Immature natural killer cell (primary cell): ENCODE measurements around the gene USP24. TPM values are rescaled to one million over a fixed set of nuclear protein-coding genes. Genes with fewer than 3 reads are reported as not detected.

Experiments
- DNase-seq, 3 donors: peaks; one replicate each; pipeline ENCODE4 v3.0.0; 2022; ENCODE audit warnings: mixed read lengths in 1 of 3
- H3K27ac Mint-ChIP-seq, 6 donors: one replicate each; pipeline ENCODE4 v1.8.0; 2020; ENCODE audit warnings: mixed read lengths in 6 of 6, mild to moderate bottlenecking in 5 of 6, inconsistent platforms in 4 of 6, moderate library complexity in 3 of 6
- H3K27me3 Mint-ChIP-seq, 3 donors: one replicate each; pipeline ENCODE4 v1.8.0; 2020 to 2021; ENCODE audit warnings: low read depth in 3 of 3, mild to moderate bottlenecking in 3 of 3, mixed read lengths in 3 of 3, moderate library complexity in 3 of 3, inconsistent platforms in 1 of 3
- H3K36me3 Mint-ChIP-seq, 3 donors: one replicate each; pipeline ENCODE4 v1.8.0; 2020; ENCODE audit warnings: mixed read lengths in 3 of 3, inconsistent platforms in 2 of 3, mild to moderate bottlenecking in 2 of 3
- H3K4me1 Mint-ChIP-seq, 2 donors: one replicate each; pipeline ENCODE4 v1.8.0; 2020; ENCODE audit warnings: inconsistent platforms in 2 of 2, mild to moderate bottlenecking in 2 of 2, mixed read lengths in 2 of 2, moderate library complexity in 1 of 2
- H3K4me3 Mint-ChIP-seq, 5 donors: one replicate each; pipeline ENCODE4 v1.8.0; 2020; ENCODE audit warnings: mild to moderate bottlenecking in 5 of 5, mixed read lengths in 5 of 5, inconsistent platforms in 3 of 5, moderate library complexity in 3 of 5
- H3K9me3 Mint-ChIP-seq, 6 donors: one replicate each; pipeline ENCODE4 v1.8.0; 2020; ENCODE audit warnings: mild to moderate bottlenecking in 6 of 6, mixed read lengths in 6 of 6, inconsistent platforms in 4 of 6, moderate library complexity in 3 of 6
- polyA plus RNA-seq, 3 donors: library from polyadenylated mRNA; unstranded; fragments of 300-500 nt; fragmentation: Illumina TruSeq; gene quantifications; one replicate each; pipeline ENCODE4 v1.2.3, GENCODE V29; 2021

The USP24 gene
- polyA plus RNA-seq, 3 donors from 2014 or later: 3.0 to 10.1 (median 3.7) TPM

GRCh38 chr1:55051169-55051568, 164.0 kb downstream of the USP24 start:
- peaks cover 0 to 4% (median 3%) of the 10 kb centered on the region in 3 donors for H3K27me3 Mint-ChIP-seq
- H3K4me1 Mint-ChIP-seq: no peaks in the 10 kb centered on the region
- no peak overlapping the region for H3K27ac Mint-ChIP-seq
- DNase-seq: no peak
- no peaks in the 10 kb centered on the region for H3K36me3 Mint-ChIP-seq
- H3K4me3 Mint-ChIP-seq: no peak overlapping the region
- H3K9me3 Mint-ChIP-seq: no peaks in the 10 kb centered on the region

- Mint-ChIP-seq H3K27me3 (peaks cover 1 to 4% (median 3%) of the 10 kb centered on the region in 3 donors), H3K36me3 (no peaks in the 10 kb centered on the region), H3K27ac (no peak overlapping the region), H3K4me3 (no peak overlapping the region), H3K9me3 (no peaks in the 10 kb centered on the region), H3K4me1 (no peaks in the 10 kb centered on the region)
- no peak for DNase-seq
Measured at GRCh38 chr1:55050283-55050682, 164.9 kb downstream of the USP24 start.

GRCh38 chr1:55049914-55050278, 165.3 kb downstream of the USP24 start:
- Mint-ChIP-seq H3K4me1 (no peaks in the 10 kb centered on the region), H3K27ac (no peak overlapping the region), H3K36me3 (no peaks in the 10 kb centered on the region), H3K4me3 (no peak overlapping the region), H3K9me3 (no peaks in the 10 kb centered on the region), H3K27me3 (peaks cover under 1 to 3% (median 1%) of the 10 kb centered on the region in 3 donors)
- no peak for DNase-seq

GRCh38 chr1:55049271-55049913, 165.8 kb downstream of the USP24 start:
- no peaks in the 10 kb centered on the region for H3K36me3 Mint-ChIP-seq
- peaks cover 0 to 3% (median 1%) of the 10 kb centered on the region in 3 donors for H3K27me3 Mint-ChIP-seq
- H3K9me3 Mint-ChIP-seq: no peaks in the 10 kb centered on the region
- no peaks in the 10 kb centered on the region for H3K4me1 Mint-ChIP-seq
- no peak overlapping the region for H3K27ac Mint-ChIP-seq
- no peak overlapping the region for H3K4me3 Mint-ChIP-seq
- no peak for DNase-seq

- DNase-seq: no peak
- Mint-ChIP-seq H3K4me3 (no peak overlapping the region), H3K27me3 (peaks cover 0 to 3% (median 1%) of the 10 kb centered on the region in 3 donors), H3K4me1 (no peaks in the 10 kb centered on the region), H3K9me3 (no peaks in the 10 kb centered on the region), H3K36me3 (no peaks in the 10 kb centered on the region), H3K27ac (no peak overlapping the region)
Measured at GRCh38 chr1:55048453-55049270, 166.5 kb downstream of the USP24 start.

- Mint-ChIP-seq H3K4me3 (no peak overlapping the region), H3K27me3 (peaks cover 1 to 3% (median 2%) of the 10 kb centered on the region in 3 donors), H3K9me3 (no peaks in the 10 kb centered on the region), H3K36me3 (no peaks in the 10 kb centered on the region), H3K27ac (no peak overlapping the region), H3K4me1 (no peaks in the 10 kb centered on the region)
- DNase-seq: no peak
Measured at GRCh38 chr1:55047611-55048010, 167.6 kb downstream of the USP24 start.

- no peaks in the 10 kb centered on the region for H3K4me1 Mint-ChIP-seq
Measured at GRCh38 chr1:55046871-55047270, 168.3 kb downstream of the USP24 start.

GRCh38 chr1:55045430-55045829, 169.7 kb downstream of the USP24 start:
- peaks cover 2 to 9% (median 7%) of the 10 kb centered on the region in 3 donors for H3K27me3 Mint-ChIP-seq
- H3K9me3 Mint-ChIP-seq: no peaks in the 10 kb centered on the region

More at GRCh38 chr1:55046871-55047270, 168.3 kb downstream of the USP24 start:
- H3K27ac Mint-ChIP-seq: no peak overlapping the region
- no peak overlapping the region for H3K4me3 Mint-ChIP-seq
- peaks cover 3 to 6% (median 5%) of the 10 kb centered on the region in 3 donors for H3K27me3 Mint-ChIP-seq
- H3K9me3 Mint-ChIP-seq: no peaks in the 10 kb centered on the region
- H3K36me3 Mint-ChIP-seq: no peaks in the 10 kb centered on the region
- no peak for DNase-seq

GRCh38 chr1:55044617-55045397, 170.4 kb downstream of the USP24 start:
- Mint-ChIP-seq H3K4me1 (no peaks in the 10 kb centered on the region), H3K27me3 (peaks cover 3 to 12% (median 9%) of the 10 kb centered on the region in 3 donors), H3K9me3 (no peaks in the 10 kb centered on the region), H3K36me3 (no peaks in the 10 kb centered on the region), H3K27ac (no peak overlapping the region), H3K4me3 (no peak overlapping the region)
- DNase-seq: no peak

More at GRCh38 chr1:55045430-55045829, 169.7 kb downstream of the USP24 start:
- Mint-ChIP-seq H3K27ac (no peak overlapping the region), H3K4me3 (no peak overlapping the region), H3K4me1 (no peaks in the 10 kb centered on the region), H3K36me3 (no peaks in the 10 kb centered on the region)
- no peak for DNase-seq

GRCh38 chr1:55043726-55044125, 171.4 kb downstream of the USP24 start:
- Mint-ChIP-seq H3K27me3 (peaks cover 3 to 16% (median 11%) of the 10 kb centered on the region in 3 donors), H3K4me1 (no peaks in the 10 kb centered on the region)

GRCh38 chr1:55043011-55043410, 172.2 kb downstream of the USP24 start:
- DNase-seq: no peak
- no peak overlapping the region for H3K4me3 Mint-ChIP-seq
- H3K27ac Mint-ChIP-seq: no peak overlapping the region
- H3K36me3 Mint-ChIP-seq: no peaks in the 10 kb centered on the region
- no peaks in the 10 kb centered on the region for H3K4me1 Mint-ChIP-seq
- peaks cover 3 to 19% (median 11%) of the 10 kb centered on the region in 3 donors for H3K27me3 Mint-ChIP-seq
- no peaks in the 10 kb centered on the region for H3K9me3 Mint-ChIP-seq

More at GRCh38 chr1:55043726-55044125, 171.4 kb downstream of the USP24 start:
- no peaks in the 10 kb centered on the region for H3K36me3 Mint-ChIP-seq
- DNase-seq: no peak
- no peak overlapping the region for H3K4me3 Mint-ChIP-seq
- no peak overlapping the region for H3K27ac Mint-ChIP-seq
- H3K9me3 Mint-ChIP-seq: no peaks in the 10 kb centered on the region

GRCh38 chr1:55041613-55042012, 173.6 kb downstream of the USP24 start:
- no peak for DNase-seq
- Mint-ChIP-seq H3K4me3 (no peak overlapping the region), H3K27me3 (peaks cover 6 to 24% (median 13%) of the 10 kb centered on the region in 3 donors), H3K36me3 (no peaks in the 10 kb centered on the region), H3K9me3 (no peaks in the 10 kb centered on the region), H3K4me1 (no peaks in the 10 kb centered on the region), H3K27ac (no peak overlapping the region)

- H3K4me1 Mint-ChIP-seq: no peaks in the 10 kb centered on the region
- H3K36me3 Mint-ChIP-seq: no peaks in the 10 kb centered on the region
- DNase-seq: no peak
- H3K4me3 Mint-ChIP-seq: no peak overlapping the region
- peaks cover 6 to 27% (median 12%) of the 10 kb centered on the region in 3 donors for H3K27me3 Mint-ChIP-seq
- no peaks in the 10 kb centered on the region for H3K9me3 Mint-ChIP-seq
- no peak overlapping the region for H3K27ac Mint-ChIP-seq
Measured at GRCh38 chr1:55040933-55041494, 174.2 kb downstream of the USP24 start.
